Hepatic stellate cell (primary cell): Measurements from ENCODE around the gene OR10A2.
"Not testable (repeated sequence)": the region's sequence is repeated elsewhere in the genome, so short reads cannot be mapped to it uniquely, and the experiment has no call there.

Source experiments
- DNase-seq: peaks from one replicate; pipeline ENCODE4 v3.0.0; 2011; ENCODE audit warnings: low spot score

OR10A2 gene

GRCh38 chr11:6862961-6863360 is at the start of gene OR10A2:
Gene OR10A2, plus strand, starts transcription at chr11:6863057. Its CDS starts 6,698 bp downstream, at chr11:6869755.
- DNase-seq = no peak

DNA sequence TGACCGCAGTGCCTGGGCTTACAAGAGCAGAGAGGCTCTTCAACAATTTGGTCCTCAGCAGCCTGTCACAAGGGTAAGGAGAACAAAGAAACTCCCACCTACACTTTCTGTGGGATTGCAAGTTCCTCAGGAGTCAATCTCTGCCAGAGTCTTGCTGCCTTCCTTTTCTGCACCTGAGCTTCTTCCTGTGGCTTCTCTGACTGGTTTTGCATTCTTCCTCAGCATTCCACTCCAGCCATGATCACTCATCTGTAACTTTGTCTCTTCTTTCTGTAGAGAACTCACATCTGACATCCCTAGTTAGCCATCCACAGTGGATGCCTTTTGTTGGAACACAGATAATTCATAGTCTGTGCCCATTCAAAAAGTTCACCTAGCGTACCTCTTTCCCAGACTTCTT is 49.2 kb upstream of the OR10A2 start:
- no peak for DNase-seq

DNA sequence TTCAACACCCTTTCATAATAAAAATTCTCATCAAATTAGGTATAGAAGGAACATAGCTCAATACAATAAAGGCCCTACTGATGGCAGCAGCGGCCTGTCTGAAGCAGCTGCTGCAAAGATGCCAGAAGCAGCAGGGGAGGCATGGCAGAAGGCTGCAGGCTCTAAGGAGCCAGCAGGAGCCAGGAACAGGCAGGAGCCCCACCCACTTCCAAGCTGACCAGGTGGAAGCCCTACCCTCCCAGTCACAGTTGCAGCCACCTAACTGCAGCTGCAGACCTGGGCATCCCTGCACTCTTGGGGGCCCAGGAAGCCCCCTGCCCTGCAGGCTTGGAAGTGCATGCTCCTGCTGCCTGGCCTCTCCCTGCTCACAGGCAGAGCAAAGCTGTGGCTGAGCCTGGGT is 45.2 kb upstream of the OR10A2 start:
- DNase-seq = no peak

GRCh38 chr11:6818967-6819366 is 43.9 kb upstream of the OR10A2 start:
- DNase-seq = no peak

DNA sequence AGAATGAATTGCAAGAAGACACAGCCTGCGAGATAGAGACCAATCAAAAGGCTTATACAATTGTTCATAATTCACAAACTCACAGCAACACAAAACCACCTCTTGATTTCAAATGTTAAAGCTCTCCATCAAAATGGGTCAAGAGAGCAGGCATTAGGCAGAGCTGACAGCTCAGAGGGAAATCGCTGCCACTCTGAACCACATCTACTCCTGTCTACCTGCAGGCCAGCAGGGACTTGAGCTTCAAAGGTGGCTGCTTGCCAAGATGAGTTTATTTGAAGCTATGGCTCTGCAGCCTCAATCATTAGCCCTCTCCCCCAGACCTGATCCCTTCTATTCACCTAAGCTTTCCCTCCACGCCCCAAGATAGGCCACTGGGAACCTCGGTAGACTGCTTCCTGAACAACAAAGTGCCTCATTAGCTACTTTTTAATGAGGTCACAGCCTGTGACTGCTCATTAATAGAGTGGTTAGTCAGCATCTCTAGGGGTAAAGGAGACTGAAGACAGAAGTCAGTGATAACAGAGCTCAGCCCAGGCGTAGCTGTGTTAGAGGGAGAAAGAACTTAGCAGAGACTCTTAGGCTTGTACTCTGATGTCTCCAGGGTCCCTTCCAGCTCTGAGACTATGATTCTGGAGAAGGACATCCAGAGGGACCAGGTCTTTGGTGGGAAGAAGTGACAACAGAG is 38.6 kb upstream of the OR10A2 start:
- no peak for DNase-seq

DNA sequence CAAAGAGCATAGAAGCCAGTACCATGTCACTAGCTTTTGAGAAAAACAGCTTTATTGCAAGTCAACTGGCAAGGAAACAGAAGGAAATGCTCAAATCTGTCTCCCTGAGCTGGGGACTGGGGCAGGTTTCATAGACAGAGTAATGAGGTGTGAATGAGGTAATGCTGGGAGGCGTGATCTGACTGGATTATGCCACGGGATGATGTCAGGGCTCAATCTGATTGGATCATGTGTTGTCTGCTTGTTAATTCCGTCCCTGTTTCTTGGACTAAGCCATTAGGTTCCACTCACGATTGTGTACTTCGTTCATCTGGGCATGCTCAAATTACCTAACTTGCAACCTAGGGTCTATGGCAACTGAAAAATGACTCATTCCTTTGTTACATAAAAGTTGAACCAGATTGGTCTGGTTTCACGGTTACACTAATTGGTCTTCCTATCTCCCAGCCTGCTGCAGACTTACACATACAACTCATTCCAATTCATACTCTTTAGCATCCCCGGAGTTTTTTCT is 37.6 kb upstream of the OR10A2 start:
- DNase-seq = no peak

GRCh38 chr11:6828103-6828502 is 34.8 kb upstream of the OR10A2 start:
- DNase-seq = no peak

GRCh38 chr11:6833356-6833755 is 29.5 kb upstream of the OR10A2 start:
- DNase-seq = no peak

DNA sequence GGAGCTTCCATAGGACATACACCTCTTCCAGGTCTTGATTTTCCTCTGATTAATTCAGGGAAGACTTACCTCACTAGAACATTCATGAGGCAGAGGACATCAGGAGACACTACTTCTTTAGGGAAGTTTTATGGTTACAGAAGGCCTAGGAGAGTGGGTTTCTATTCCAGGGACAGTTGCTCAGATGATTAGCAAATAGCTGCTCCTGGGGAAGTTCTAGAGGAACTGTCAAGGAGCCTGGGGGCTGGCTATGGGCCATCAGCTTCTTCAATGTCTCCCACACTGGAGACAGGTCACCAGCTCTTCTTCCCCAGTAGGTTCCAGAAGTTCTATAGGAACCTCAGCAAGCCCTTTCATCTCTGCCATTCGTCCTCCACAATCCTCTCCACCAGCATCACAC is 28.8 kb upstream of the OR10A2 start:
- no peak for DNase-seq

GRCh38 chr11:6841694-6842093 is 21.2 kb upstream of the OR10A2 start:
- DNase-seq = no peak

GRCh38 chr11:6843670-6844069 is 19.2 kb upstream of the OR10A2 start:
- no peak for DNase-seq

- no peak for DNase-seq
These were observed 18.5 kb upstream of the OR10A2 start for GRCh38 chr11:6844356-6844755.

GRCh38 chr11:6845383-6845782 is 17.5 kb upstream of the OR10A2 start, which contains the start of gene OR10A5:
Gene OR10A5, plus strand, starts transcription at chr11:6845683. Its CDS starts 0 bp downstream, at chr11:6845683.
- DNase-seq = no peak

DNA sequence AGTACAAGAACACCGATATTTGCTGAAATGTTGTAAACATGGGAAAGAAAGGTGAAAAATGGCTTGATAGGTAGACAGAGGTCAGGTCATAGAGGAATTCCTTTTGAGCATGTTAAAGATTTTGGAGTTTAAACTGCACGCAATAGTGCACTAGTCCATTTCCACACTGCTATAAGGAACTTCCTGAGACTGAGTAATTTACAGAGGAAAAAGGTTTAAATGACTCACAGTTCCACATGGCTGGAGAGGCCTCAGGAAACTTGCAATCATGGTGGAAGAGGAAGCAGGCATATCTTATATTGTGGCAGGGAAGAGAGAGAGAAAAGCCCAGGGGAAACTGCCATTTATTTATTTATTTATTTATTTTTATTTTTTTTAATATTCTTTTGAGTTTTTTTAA is 12.3 kb upstream of the OR10A2 start:
- DNase-seq = no peak

- DNase-seq = not testable (repeated sequence)
These were observed 8.1 kb upstream of the OR10A2 start for GRCh38 chr11:6854801-6855200.

DNA sequence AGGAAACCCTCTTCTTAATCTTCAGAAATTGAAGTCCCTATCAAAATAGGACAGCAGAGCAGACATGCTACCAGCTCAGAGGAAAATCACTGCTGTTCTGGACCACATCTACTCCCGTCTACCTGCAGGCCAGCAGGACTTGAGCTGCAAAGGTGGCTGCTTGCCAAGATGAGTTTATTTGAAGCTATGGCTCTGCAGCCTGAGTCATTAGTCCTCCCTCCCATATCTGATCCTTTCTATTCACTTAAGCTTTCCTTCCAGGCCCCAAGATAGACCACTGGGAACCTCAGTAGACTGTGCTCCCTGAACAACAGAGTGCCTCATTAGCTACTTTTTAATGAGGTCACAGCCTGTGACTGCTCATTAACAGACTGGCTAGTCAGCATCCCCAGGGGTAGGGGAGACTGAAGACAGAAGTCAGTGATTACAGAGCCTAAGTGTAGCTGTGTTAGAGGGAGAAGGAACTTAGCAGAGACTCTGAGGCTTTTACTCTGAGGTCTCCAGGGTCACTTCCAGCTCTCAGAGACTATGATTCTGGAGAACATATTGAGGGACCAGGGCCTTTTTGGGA is 6.8 kb upstream of the OR10A2 start:
- DNase-seq = no peak

DNA sequence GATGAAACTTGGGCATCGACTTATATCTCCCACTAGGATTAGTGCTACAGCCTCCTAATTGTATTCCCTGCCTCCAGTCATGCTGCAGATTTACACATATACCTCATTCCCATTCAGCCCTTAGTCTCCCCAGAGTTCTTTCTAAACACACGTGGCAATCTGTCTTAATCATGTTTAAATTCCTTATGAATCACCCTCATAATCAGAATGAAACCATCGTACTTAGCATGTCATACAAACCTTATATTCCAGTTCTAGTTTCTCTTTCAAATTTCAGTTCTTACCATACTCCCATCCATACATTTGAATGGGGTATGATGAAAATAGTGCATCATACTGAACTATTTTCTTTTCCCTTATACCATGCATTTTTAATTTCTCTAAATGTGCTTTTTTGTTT is 6.0 kb upstream of the OR10A2 start:
- DNase-seq = no peak

DNA sequence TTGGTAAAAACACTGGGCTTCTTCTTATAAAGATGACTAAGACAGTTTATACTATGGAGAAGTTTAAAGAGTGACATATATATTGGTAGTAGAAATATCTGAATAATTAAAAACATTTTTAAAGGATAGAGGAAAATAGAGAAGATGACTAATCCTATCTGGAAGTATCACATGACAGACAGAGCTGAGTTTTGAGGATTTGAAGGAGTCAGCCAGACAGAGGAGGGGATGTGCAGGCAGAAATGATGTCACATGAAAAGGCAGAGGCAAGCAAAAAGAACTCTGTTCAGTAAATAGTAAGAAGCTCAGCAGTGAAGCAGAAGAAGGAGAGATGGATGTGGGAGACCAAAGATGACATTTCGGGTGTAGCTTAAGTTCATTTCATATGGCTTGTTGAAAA is 1.6 kb downstream of the OR10A2 start:
- peak; percentile 12 for DNase-seq

- DNase-seq = no peak
These were observed 8.4 kb downstream of the OR10A2 start for GRCh38 chr11:6871278-6871677.

DNA sequence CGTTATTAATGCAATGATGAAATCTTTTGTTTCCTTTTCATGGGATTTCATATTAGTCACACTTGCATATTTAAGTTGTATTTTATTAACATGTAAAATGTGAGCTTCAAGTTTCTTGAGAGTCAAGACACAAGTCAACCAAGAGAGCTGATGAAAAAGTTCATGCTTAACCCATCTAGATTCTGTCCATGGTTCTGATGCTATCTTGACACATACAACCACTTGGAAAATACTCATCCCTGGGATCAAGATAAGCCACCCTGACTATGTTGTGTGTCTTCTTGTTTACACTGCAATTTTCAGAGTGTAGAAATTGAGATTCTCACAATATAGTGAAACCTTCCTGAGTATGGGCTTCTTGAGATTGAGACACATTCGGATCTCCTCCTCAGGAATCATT is 12.9 kb downstream of the OR10A2 start:
- no peak for DNase-seq

DNA sequence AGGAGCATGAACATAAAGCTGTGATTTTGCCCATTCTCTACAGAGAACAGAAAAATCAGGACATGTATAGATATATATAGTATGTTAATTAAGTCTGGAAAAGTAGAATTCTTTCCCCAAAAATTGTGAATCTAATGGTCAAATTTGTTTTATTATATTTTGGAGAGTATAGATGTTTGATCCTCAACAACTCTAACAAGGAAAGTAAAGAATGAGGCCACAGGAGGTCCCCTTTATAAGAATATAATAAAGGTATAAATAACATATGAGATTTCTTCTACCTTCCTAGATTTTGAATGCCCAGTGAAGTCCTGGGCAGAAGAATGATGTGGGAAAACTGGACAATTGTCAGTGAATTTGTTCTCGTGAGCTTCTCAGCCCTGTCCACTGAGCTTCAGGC is 13.5 kb downstream of the OR10A2 start, which contains the start of gene OR10A4:
TSS of gene OR10A4 (plus strand) at position 301 of the 400 bp plus-strand sequence. CDS start at position 324, 23 bp downstream.
- no peak for DNase-seq

DNA sequence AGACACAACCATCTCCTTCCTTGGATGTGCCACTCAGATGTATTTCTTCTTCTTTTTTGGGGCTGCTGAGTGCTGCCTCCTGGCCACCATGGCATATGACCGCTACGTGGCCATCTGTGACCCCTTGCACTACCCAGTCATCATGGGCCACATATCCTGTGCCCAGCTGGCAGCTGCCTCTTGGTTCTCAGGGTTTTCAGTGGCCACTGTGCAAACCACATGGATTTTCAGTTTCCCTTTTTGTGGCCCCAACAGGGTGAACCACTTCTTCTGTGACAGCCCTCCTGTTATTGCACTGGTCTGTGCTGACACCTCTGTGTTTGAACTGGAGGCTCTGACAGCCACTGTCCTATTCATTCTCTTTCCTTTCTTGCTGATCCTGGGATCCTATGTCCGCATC is 14.1 kb downstream of the OR10A2 start:
- no peak for DNase-seq

DNA sequence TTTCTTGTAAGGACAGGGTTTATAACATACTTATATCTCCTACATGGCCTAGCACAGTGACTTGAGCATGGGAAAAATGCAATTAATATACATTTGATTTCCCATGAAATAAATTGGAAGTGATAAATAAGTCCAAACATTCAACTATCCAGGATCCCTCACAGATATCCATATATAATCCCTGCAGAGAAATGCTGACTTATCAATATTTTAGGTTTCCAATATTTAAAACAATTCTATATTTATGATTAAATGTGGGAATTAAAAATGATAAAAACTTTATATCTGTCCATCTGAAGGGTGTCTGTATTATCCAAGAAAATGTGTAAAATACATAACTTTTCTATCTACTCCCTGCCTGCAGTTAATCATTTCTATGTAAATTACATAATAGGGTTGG is 19.9 kb downstream of the OR10A2 start:
- no peak for DNase-seq

GRCh38 chr11:6887711-6888110 is 24.9 kb downstream of the OR10A2 start:
- DNase-seq = not testable (repeated sequence)
